Measurements from ENCODE around the gene RPS8. TPM values are rescaled to one million over a fixed set of nuclear protein-coding genes. Genes with fewer than 3 reads are reported as not detected.

Gene RPS8
- total RNA-seq, 1 donor from 2014 or later: 1,187 TPM

- Histone ChIP-seq H2AFZ (ENCODE audit: low read depth, low read length) (peak overlapping the region; percentile 87), H3K27ac (ENCODE audit: low read depth, low read length) (no peak overlapping the region), H3K9ac (ENCODE audit: low read length) (peak overlapping the region; percentile 51), H3K4me3 (ENCODE audit: insufficient read depth, low read depth, low read length) (no peak overlapping the region), H4K20me1 (ENCODE audit: insufficient read depth, low read length) (no peaks in the 10 kb centered on the region), H3K36me3 (ENCODE audit: insufficient read depth, low read length) (no peaks in the 10 kb centered on the region), H3K27me3 (ENCODE audit: insufficient read depth, low read length) (no peaks in the 10 kb centered on the region), H3K4me2 (ENCODE audit: low read length) (peak overlapping the region; percentile 90), H3K4me1 (ENCODE audit: insufficient read depth, low read length) (peaks cover 25% of the 10 kb centered on the region), H3K79me2 (ENCODE audit: insufficient read depth, low read length) (no peaks in the 10 kb centered on the region), H3K9me3 (ENCODE audit: insufficient read depth, low read depth, low read length) (no peaks in the 10 kb centered on the region)
- Mint-ChIP-seq H3K36me3 (ENCODE audit: low read depth, unreplicated experiment) (peaks cover 3% of the 10 kb centered on the region), H3K9me3 (ENCODE audit: unreplicated experiment) (no peaks in the 10 kb centered on the region), H3K4me3 (ENCODE audit: unreplicated experiment) (no peak overlapping the region), H3K27me3 (ENCODE audit: low read depth, unreplicated experiment) (peaks cover 16% of the 10 kb centered on the region), H3K27ac (ENCODE audit: unreplicated experiment) (no peak overlapping the region), H3K4me1 (ENCODE audit: low read depth, unreplicated experiment) (no peaks in the 10 kb centered on the region)
- DNase-seq (ENCODE audit: low read depth) (no peak), FAIRE-seq (no peak)
- TF ChIP-seq CTCF (IDR thresholded peaks at IDR 0.05; ENCODE audit: insufficient read depth, low read depth, low read length) (no peak), EZH2 (IDR thresholded peaks at IDR 0.05; ENCODE audit: insufficient read depth, low read length) (no peak)
Measured at GRCh38 chr1:44786841-44787426, 11.6 kb downstream of the RPS8 start.

- Histone ChIP-seq H3K36me3 (ENCODE audit: insufficient read depth, low read length) (no peaks in the 10 kb centered on the region), H2AFZ (ENCODE audit: low read depth, low read length) (no peak overlapping the region), H4K20me1 (ENCODE audit: insufficient read depth, low read length) (no peaks in the 10 kb centered on the region), H3K27me3 (ENCODE audit: insufficient read depth, low read length) (no peaks in the 10 kb centered on the region), H3K9ac (ENCODE audit: low read length) (no peak overlapping the region), H3K4me2 (ENCODE audit: low read length) (no peak overlapping the region), H3K27ac (ENCODE audit: low read depth, low read length) (no peak overlapping the region), H3K4me1 (ENCODE audit: insufficient read depth, low read length) (peaks cover 25% of the 10 kb centered on the region), H3K4me3 (ENCODE audit: insufficient read depth, low read depth, low read length) (no peak overlapping the region), H3K79me2 (ENCODE audit: insufficient read depth, low read length) (no peaks in the 10 kb centered on the region), H3K9me3 (ENCODE audit: insufficient read depth, low read depth, low read length) (no peaks in the 10 kb centered on the region)
- Mint-ChIP-seq H3K27ac (ENCODE audit: unreplicated experiment) (no peak overlapping the region), H3K4me3 (ENCODE audit: unreplicated experiment) (no peak overlapping the region), H3K27me3 (ENCODE audit: low read depth, unreplicated experiment) (peaks cover 16% of the 10 kb centered on the region), H3K9me3 (ENCODE audit: unreplicated experiment) (no peaks in the 10 kb centered on the region), H3K36me3 (ENCODE audit: low read depth, unreplicated experiment) (peaks cover 3% of the 10 kb centered on the region), H3K4me1 (ENCODE audit: low read depth, unreplicated experiment) (no peaks in the 10 kb centered on the region)
- FAIRE-seq: no peak
- no peak for DNase-seq (ENCODE audit: low read depth)
- TF ChIP-seq EZH2 (IDR thresholded peaks at IDR 0.05; ENCODE audit: insufficient read depth, low read length): no peak
- no peak for TF ChIP-seq CTCF (IDR thresholded peaks at IDR 0.05; ENCODE audit: insufficient read depth, low read depth, low read length)
Measured at GRCh38 chr1:44787506-44787905, 12.2 kb downstream of the RPS8 start.

- Mint-ChIP-seq H3K36me3 (ENCODE audit: low read depth, unreplicated experiment) (peaks cover under 1% of the 10 kb centered on the region), H3K27me3 (ENCODE audit: low read depth, unreplicated experiment) (peaks cover 16% of the 10 kb centered on the region), H3K4me1 (ENCODE audit: low read depth, unreplicated experiment) (no peaks in the 10 kb centered on the region), H3K4me3 (ENCODE audit: unreplicated experiment) (no peak within 1 kb of the TSS), H3K9me3 (ENCODE audit: unreplicated experiment) (no peaks in the 10 kb centered on the region), H3K27ac (ENCODE audit: unreplicated experiment) (no peak within 1 kb of the TSS)
- Histone ChIP-seq H3K79me2 (ENCODE audit: insufficient read depth, low read length) (no peaks in the 10 kb centered on the region), H3K4me3 (ENCODE audit: insufficient read depth, low read depth, low read length) (no peak within 1 kb of the TSS), H3K27ac (ENCODE audit: low read depth, low read length) (no peak within 1 kb of the TSS), H4K20me1 (ENCODE audit: insufficient read depth, low read length) (no peaks in the 10 kb centered on the region), H3K9me3 (ENCODE audit: insufficient read depth, low read depth, low read length) (no peaks in the 10 kb centered on the region), H3K27me3 (ENCODE audit: insufficient read depth, low read length) (no peaks in the 10 kb centered on the region), H3K4me2 (ENCODE audit: low read length) (no peak within 1 kb of the TSS), H3K9ac (ENCODE audit: low read length) (no peak within 1 kb of the TSS), H3K4me1 (ENCODE audit: insufficient read depth, low read length) (peaks cover 26% of the 10 kb centered on the region), H2AFZ (ENCODE audit: low read depth, low read length) (no peak within 1 kb of the TSS), H3K36me3 (ENCODE audit: insufficient read depth, low read length) (no peaks in the 10 kb centered on the region)
- no peak for DNase-seq (ENCODE audit: low read depth)
- no peak for TF ChIP-seq EZH2 (IDR thresholded peaks at IDR 0.05; ENCODE audit: insufficient read depth, low read length)
- no peak for TF ChIP-seq CTCF (IDR thresholded peaks at IDR 0.05; ENCODE audit: insufficient read depth, low read depth, low read length)
- FAIRE-seq: no peak
Measured at GRCh38 chr1:44788120-44788860, 12.9 kb downstream of the RPS8 start, which contains the start of gene BEST4. Gene BEST4 (minus strand): TSS chr1:44788170. CDS start chr1:44787705, 465 bp downstream.

All from astrocyte (in vitro differentiated cells and primary cell).